Measurements from ENCODE around the gene BRSK1.

Gene BRSK1

GRCh38 chr19:55253842-55254624, 29.8 kb upstream of the BRSK1 start:
- DNase-seq (ENCODE audit: low read depth in 3 of 3): peak in 1 of 3 donors; percentile 47

- DNase-seq (ENCODE audit: low read depth in 3 of 3): no peak
Observed at GRCh38 chr19:55254625-55254977, 29.2 kb upstream of the BRSK1 start.

GRCh38 chr19:55255618-55256423, 28.0 kb upstream of the BRSK1 start:
- peak in 2 of 3 donors; percentile 52 to 64 for DNase-seq (ENCODE audit: low read depth in 3 of 3)

GRCh38 chr19:55256562-55257460, 27.0 kb upstream of the BRSK1 start:
- DNase-seq (ENCODE audit: low read depth in 3 of 3): no peak

- peak in 1 of 3 donors; percentile 21 for DNase-seq (ENCODE audit: low read depth in 3 of 3)
Observed at GRCh38 chr19:55257461-55258420, 26.1 kb upstream of the BRSK1 start.

GRCh38 chr19:55258476-55258827, 25.3 kb upstream of the BRSK1 start:
- no peak for DNase-seq (ENCODE audit: low read depth in 3 of 3)

GRCh38 chr19:55258828-55259539, 24.8 kb upstream of the BRSK1 start, which contains the start of gene PPP6R1:
PPP6R1 (minus strand) TSS chr19:55259017; CDS start chr19:55247103, 11,914 bp downstream.
- DNase-seq (ENCODE audit: low read depth in 3 of 3): peak; percentile 91 to 94 (median 93)

GRCh38 chr19:55259540-55260210, 24.1 kb upstream of the BRSK1 start:
- no peak for DNase-seq (ENCODE audit: low read depth in 3 of 3)

GRCh38 chr19:55261671-55262126, 22.1 kb upstream of the BRSK1 start:
- no peak for DNase-seq (ENCODE audit: low read depth in 3 of 3)

- no peak for DNase-seq (ENCODE audit: low read depth in 3 of 3)
Observed at GRCh38 chr19:55262359-55262758, 21.4 kb upstream of the BRSK1 start.

GRCh38 chr19:55264531-55264930, 19.3 kb upstream of the BRSK1 start:
- DNase-seq (ENCODE audit: low read depth in 3 of 3): no peak

GRCh38 chr19:55265173-55265572, 18.6 kb upstream of the BRSK1 start:
- no peak for DNase-seq (ENCODE audit: low read depth in 3 of 3)

- no peak for DNase-seq (ENCODE audit: low read depth in 3 of 3)
Observed at GRCh38 chr19:55265723-55266386, 17.9 kb upstream of the BRSK1 start.

- no peak for DNase-seq (ENCODE audit: low read depth in 3 of 3)
Observed at GRCh38 chr19:55266404-55266803, 17.4 kb upstream of the BRSK1 start.

GRCh38 chr19:55266840-55267239, 17.0 kb upstream of the BRSK1 start:
- DNase-seq (ENCODE audit: low read depth in 3 of 3): no peak

GRCh38 chr19:55269299-55269698, 14.5 kb upstream of the BRSK1 start:
- DNase-seq (ENCODE audit: low read depth in 3 of 3): no peak

GRCh38 chr19:55270172-55270942, 13.4 kb upstream of the BRSK1 start:
- DNase-seq (ENCODE audit: low read depth in 3 of 3): no peak

- DNase-seq (ENCODE audit: low read depth in 3 of 3): no peak
Observed at GRCh38 chr19:55272142-55272541, 11.7 kb upstream of the BRSK1 start.
